Neural cell (in vitro differentiated cells): ENCODE data around the gene F2. TPM values are rescaled to one million over a fixed set of nuclear protein-coding genes. Genes with fewer than 3 reads are reported as not detected.

ENCODE experiments used
- H2AFZ ChIP-seq: fragments of 200-600, 300-800 bp; sonication (generic), shearing (Covaris generic); 2 replicates; pipeline ENCODE4 v1.6.0; 2014; ENCODE audit warnings: low read depth, mild to moderate bottlenecking, antibody characterized with exemption, low read length, moderate library complexity
- H3F3A ChIP-seq: fragments of 200-600 bp; shearing (Covaris generic); 2 replicates; pipeline ENCODE4 v1.6.1; 2016; ENCODE audit warnings: mild to moderate bottlenecking, moderate library complexity, mixed read lengths, antibody characterized with exemption, low read length; ENCODE audit not compliant: insufficient read depth, poor library complexity, severe bottlenecking
- H3K27ac ChIP-seq: fragments of 200-600, 300-800 bp; sonication (generic), shearing (Covaris generic); 2 replicates; pipeline ENCODE4 v1.5.1; 2014; ENCODE audit warnings: mild to moderate bottlenecking, low read length, moderate library complexity
- H3K27me3 ChIP-seq: fragments of 300-800, 200-600 bp; sonication (generic), shearing (Covaris generic); 2 replicates; pipeline ENCODE4 v1.6.0; 2014; ENCODE audit warnings: mild to moderate bottlenecking, low read depth, low read length, moderate library complexity; ENCODE audit not compliant: insufficient read depth
- H3K36me3 ChIP-seq: fragments of 300-800, 200-600 bp; sonication (generic), shearing (Covaris generic); 2 replicates; pipeline ENCODE4 v1.5.1; 2014; ENCODE audit warnings: mild to moderate bottlenecking, antibody characterized with exemption, low read length, moderate library complexity; ENCODE audit not compliant: insufficient read depth
- H3K4me2 ChIP-seq: fragments of 300-800, 200-600 bp; sonication (generic), shearing (Covaris generic); 2 replicates; pipeline ENCODE4 v1.6.0; 2014; ENCODE audit warnings: mild to moderate bottlenecking, low read length
- H3K4me3 ChIP-seq: fragments of 300-800, 200-600 bp; sonication (generic), shearing (Covaris generic); 2 replicates; pipeline ENCODE4 v1.5.1; 2014; ENCODE audit warnings: mild to moderate bottlenecking, low read length, moderate library complexity
- H3K79me2 ChIP-seq: fragments of 200-600 bp; shearing (Covaris generic); replicated peaks from 2 replicates; pipeline ENCODE4 v1.6.0; 2014; ENCODE audit warnings: mild to moderate bottlenecking, low read length, moderate library complexity; ENCODE audit not compliant: insufficient read depth
- H3K9ac ChIP-seq: fragments of 300-800, 200-600 bp; sonication (generic), shearing (Covaris generic); 2 replicates; pipeline ENCODE4 v1.6.1; 2016; ENCODE audit warnings: mild to moderate bottlenecking, low read length, mixed read lengths
- H3K9me2 ChIP-seq: fragments of 200-600 bp; shearing (Covaris generic); 2 replicates; pipeline ENCODE4 v1.6.1; 2016; ENCODE audit warnings: mild to moderate bottlenecking, low read length, mixed read lengths; ENCODE audit not compliant: insufficient read depth
- H3K9me3 ChIP-seq: fragments of 200-600, 300-800 bp; sonication (generic), shearing (Covaris generic); 2 replicates; pipeline ENCODE4 v1.6.1; 2016; ENCODE audit warnings: mild to moderate bottlenecking, mixed run types, low read length, moderate library complexity, mixed read lengths
- H4K20me1 ChIP-seq: fragments of 200-600 bp; shearing (Covaris generic); 2 replicates; pipeline ENCODE4 v1.6.1; 2016; ENCODE audit warnings: mild to moderate bottlenecking, mixed run types; ENCODE audit not compliant: insufficient read depth
- CTCF ChIP-seq: fragments of 450-650 bp; IDR thresholded peaks from 2 replicates; pipeline ENCODE4 v1.5.1; 2014; ENCODE audit warnings: antibody characterized with exemption, mild to moderate bottlenecking, moderate library complexity; ENCODE audit not compliant: poor library complexity, severe bottlenecking
- EP300 ChIP-seq: fragments of 450-650 bp; conservative IDR thresholded peaks from 2 replicates; pipeline ENCODE4 v1.6.1; 2014; ENCODE audit warnings: antibody characterized with exemption, mild to moderate bottlenecking, moderate library complexity; ENCODE audit not compliant: poor library complexity, severe bottlenecking
- EZH2 ChIP-seq: fragments of 200-600, 300-800 bp; shearing (Covaris generic), sonication (generic); IDR thresholded peaks from 2 replicates; pipeline ENCODE4 v1.6.1; 2014; ENCODE audit warnings: antibody characterized with exemption, low read length, borderline replicate concordance, mild to moderate bottlenecking; ENCODE audit not compliant: insufficient read depth, poor library complexity, severe bottlenecking
- MXI1 ChIP-seq: fragments of 450-650 bp; conservative IDR thresholded peaks from 2 replicates; pipeline ENCODE4 v1.6.1; 2014; ENCODE audit warnings: antibody characterized with exemption, mild to moderate bottlenecking; ENCODE audit not compliant: poor library complexity, severe bottlenecking
- POLR2AphosphoS5 ChIP-seq: IDR thresholded peaks from 2 replicates; pipeline ENCODE4 v1.6.1; 2012
- RAD21 ChIP-seq: fragments of 450-650 bp; conservative IDR thresholded peaks from 2 replicates; pipeline ENCODE4 v1.6.1; 2014; ENCODE audit warnings: antibody characterized with exemption, mild to moderate bottlenecking, moderate library complexity
- REST ChIP-seq: IDR thresholded peaks from 2 replicates; pipeline ENCODE4 v1.6.1; 2012; ENCODE audit warnings: borderline replicate concordance
- SMC3 ChIP-seq: fragments of 450-650 bp; conservative IDR thresholded peaks from 2 replicates; pipeline ENCODE4 v1.6.1; 2014; ENCODE audit warnings: antibody characterized with exemption, mild to moderate bottlenecking, moderate library complexity; ENCODE audit not compliant: poor library complexity
- TAF1 ChIP-seq: IDR thresholded peaks from 2 replicates; pipeline ENCODE4 v1.6.1; 2012; ENCODE audit warnings: low read depth
- polyA plus RNA-seq: library from polyadenylated mRNA; depleted of rRNA; stranded (reverse); fragments of >200 nt; gene quantifications from 2 replicates; pipeline ENCODE4 v1.2.3, GENCODE V29; 2014

Gene F2
- polyA plus RNA-seq, 1 donor from 2014 or later = 0.94 TPM

GRCh38 chr11:46679241-46680163, 39.5 kb upstream of the F2 start:
- no peaks in the 10 kb centered on the region for H3K79me2 ChIP-seq
- no peaks in the 10 kb centered on the region for H3K36me3 ChIP-seq
- H3K9me3 ChIP-seq = no peaks in the 10 kb centered on the region
- TF ChIP-seq EP300 (no peak), CTCF (no peak), SMC3 (no peak), EZH2 (no peak), POLR2AphosphoS5 (no peak), RAD21 (no peak), REST (no peak), TAF1 (no peak), MXI1 (no peak)
- no peaks in the 10 kb centered on the region for H3F3A ChIP-seq
- no peak overlapping the region for H3K27ac ChIP-seq
- H3K9ac ChIP-seq = no peak overlapping the region
- H3K27me3 ChIP-seq = no peaks in the 10 kb centered on the region
- H3K9me2 ChIP-seq = no peaks in the 10 kb centered on the region
- no peaks in the 10 kb centered on the region for H4K20me1 ChIP-seq
- H2AFZ ChIP-seq = no peak overlapping the region
- H3K4me2 ChIP-seq = no peak overlapping the region
- no peak overlapping the region for H3K4me3 ChIP-seq

- no peaks in the 10 kb centered on the region for H4K20me1 ChIP-seq
- H2AFZ ChIP-seq = no peak overlapping the region
- TF ChIP-seq CTCF (no peak), EZH2 (no peak), EP300 (no peak), TAF1 (no peak), MXI1 (no peak), SMC3 (no peak), REST (no peak), POLR2AphosphoS5 (no peak), RAD21 (no peak)
- no peaks in the 10 kb centered on the region for H3K36me3 ChIP-seq
- H3K9ac ChIP-seq = no peak overlapping the region
- H3K27ac ChIP-seq = no peak overlapping the region
- H3K27me3 ChIP-seq = no peaks in the 10 kb centered on the region
- H3K4me2 ChIP-seq = no peak overlapping the region
- no peak overlapping the region for H3K4me3 ChIP-seq
- no peaks in the 10 kb centered on the region for H3K9me3 ChIP-seq
- H3F3A ChIP-seq = no peaks in the 10 kb centered on the region
- no peaks in the 10 kb centered on the region for H3K9me2 ChIP-seq
- H3K79me2 ChIP-seq = no peaks in the 10 kb centered on the region
Observed at GRCh38 chr11:46680164-46680760, 38.8 kb upstream of the F2 start.
